GM18951 (cell line): ENCODE results near the gene MID1IP1.

ENCODE experiments used
- POLR2A ChIP-seq: IDR thresholded peaks from 4 replicates; pipeline ENCODE4 v1.6.1; 2011; ENCODE audit warnings: mild to moderate bottlenecking; ENCODE audit not compliant: insufficient read length, insufficient read depth; ENCODE audit errors: extremely low read depth
- in situ Hi-C: fragments of 300-500 bp; cut with MboI; formaldehyde crosslinking; loops from one replicate; pipeline ENCODE4 v1.12.0; 2022; ENCODE audit warnings: low sequenced_read_pairs, mixed read lengths, inconsistent platforms; ENCODE audit not compliant: unreplicated experiment

The MID1IP1 gene

GRCh38 chrX:38804682-38805431, 3.6 kb downstream of the MID1IP1 start:
- peak; percentile 23 for TF ChIP-seq POLR2A
- in situ Hi-C loops: no loop called here

GRCh38 chrX:38805432-38806389, 4.5 kb downstream of the MID1IP1 start:
- in situ Hi-C loops: no loop called here
- peak; percentile 36 for TF ChIP-seq POLR2A

GRCh38 chrX:38806875-38807621, 5.8 kb downstream of the MID1IP1 start:
- in situ Hi-C loops: no loop called here
- no peak for TF ChIP-seq POLR2A

GRCh38 chrX:38807873-38808272, 6.6 kb downstream of the MID1IP1 start:
- in situ Hi-C loops: no loop called here
- TF ChIP-seq POLR2A: no peak

GRCh38 chrX:38811515-38812243, 10.4 kb downstream of the MID1IP1 start:
- no peak for TF ChIP-seq POLR2A
- in situ Hi-C loops: no loop called here

GRCh38 chrX:38816155-38816554, 14.9 kb downstream of the MID1IP1 start:
- in situ Hi-C loops: no loop called here
- no peak for TF ChIP-seq POLR2A

- in situ Hi-C loops: no loop called here
- TF ChIP-seq POLR2A: no peak
These were observed 15.9 kb downstream of the MID1IP1 start for GRCh38 chrX:38817004-38817703.

- TF ChIP-seq POLR2A: no peak
- in situ Hi-C loops: no loop called here
These were observed 17.9 kb downstream of the MID1IP1 start for GRCh38 chrX:38819163-38819562.

GRCh38 chrX:38819709-38820108, 18.4 kb downstream of the MID1IP1 start:
- in situ Hi-C loops: no loop called here
- no peak for TF ChIP-seq POLR2A

GRCh38 chrX:38820751-38821150, 19.5 kb downstream of the MID1IP1 start:
- TF ChIP-seq POLR2A: no peak
- in situ Hi-C loops: no loop called here

GRCh38 chrX:38824176-38824575, 22.9 kb downstream of the MID1IP1 start:
- TF ChIP-seq POLR2A: no peak
- in situ Hi-C loops: no loop called here

- in situ Hi-C loops: no loop called here
- TF ChIP-seq POLR2A: no peak
These were observed 30.7 kb downstream of the MID1IP1 start for GRCh38 chrX:38831949-38832348.
